C4-2B (cell line): Measurements from ENCODE around the gene DNM3.

Experiments used
- H3K27ac ChIP-seq: fragments of 450-650 bp; 2 replicates; pipeline ENCODE4 v1.5.1; 2017
- CTCF ChIP-seq: fragments of 450-650 bp; conservative IDR thresholded peaks from 2 replicates; pipeline ENCODE4 v1.5.1; 2017; ENCODE audit warnings: mild to moderate bottlenecking
- ZFX ChIP-seq: fragments of 450-650 bp; IDR thresholded peaks from 2 replicates; pipeline ENCODE4 v1.6.1; 2017

The DNM3 gene

DNA sequence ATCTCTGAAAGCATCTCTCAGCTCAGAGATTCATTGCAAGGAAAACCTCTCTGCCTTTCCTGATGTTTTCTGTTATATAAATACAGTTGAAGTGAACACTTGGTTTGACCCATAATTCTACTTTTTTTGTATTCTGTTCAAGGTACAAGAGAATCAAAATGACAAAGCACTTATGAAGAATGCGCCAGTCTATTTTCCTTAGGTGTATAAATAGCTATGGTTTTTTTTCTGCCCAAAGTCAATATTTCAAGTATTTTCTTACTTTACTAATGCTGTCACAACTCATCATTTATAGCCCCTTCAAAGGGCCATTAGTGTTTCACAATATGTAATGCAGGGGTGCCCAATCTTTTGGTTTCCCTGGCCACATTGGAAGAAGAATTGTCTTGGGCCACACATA lies 436.7 kb downstream of the DNM3 start:
- no peak for TF ChIP-seq CTCF
- TF ChIP-seq ZFX, result no peak
- no peak overlapping the region for H3K27ac ChIP-seq

DNA sequence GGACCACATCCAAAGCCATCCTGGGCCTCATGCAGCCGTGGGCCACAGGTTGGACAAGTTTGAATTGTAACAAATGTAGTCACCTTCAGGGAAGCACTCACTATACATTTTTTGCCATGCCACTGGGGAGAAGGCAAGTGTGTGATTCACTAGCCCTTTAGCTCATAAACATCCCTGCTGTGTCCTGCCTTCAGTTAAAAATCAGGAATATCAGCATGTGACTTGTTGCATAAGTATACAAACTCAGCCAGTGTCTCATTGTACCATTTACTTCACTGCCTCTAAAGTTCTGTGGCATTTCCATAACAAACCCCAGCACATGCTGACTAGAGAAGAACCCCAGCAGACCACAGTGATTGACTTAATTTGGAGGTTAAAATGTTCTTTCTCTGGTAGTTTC lies 437.2 kb downstream of the DNM3 start:
- TF ChIP-seq CTCF (no peak), ZFX (no peak)
- H3K27ac ChIP-seq, result no peak overlapping the region

DNA sequence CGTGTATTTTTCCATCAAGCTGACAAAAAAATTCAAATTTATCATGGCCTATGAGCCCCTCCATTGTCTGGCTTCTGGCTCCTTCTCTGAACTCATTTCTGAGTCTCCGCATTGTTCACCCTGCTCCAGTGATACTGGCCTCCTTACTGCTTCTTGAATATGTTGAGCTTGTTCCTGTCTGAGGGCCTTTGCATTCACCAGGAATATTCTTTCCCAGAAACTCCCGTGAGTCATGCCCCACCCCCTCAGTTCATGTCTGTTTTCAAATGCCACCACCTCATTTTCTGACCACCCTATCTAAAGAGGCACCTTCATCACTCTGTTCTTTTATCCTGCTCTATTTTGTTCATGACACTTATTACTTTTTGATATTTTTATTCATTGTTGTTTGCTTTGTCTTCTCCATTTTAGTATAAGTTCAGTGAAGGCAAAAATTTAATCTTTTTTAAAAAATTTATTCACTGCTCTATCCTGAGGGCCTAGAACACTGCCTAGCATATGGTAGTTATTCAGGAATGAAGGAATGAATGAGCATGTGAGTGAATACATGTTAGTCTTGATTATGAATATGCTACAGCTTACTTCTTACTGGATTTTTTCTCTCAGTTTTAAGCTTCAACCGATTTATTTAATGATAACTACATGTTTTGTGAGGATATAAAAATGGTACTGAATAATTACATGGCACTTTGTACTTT lies 438.8 kb downstream of the DNM3 start:
- H3K27ac ChIP-seq, result no peak overlapping the region
- no peak for TF ChIP-seq ZFX
- no peak for TF ChIP-seq CTCF

DNA sequence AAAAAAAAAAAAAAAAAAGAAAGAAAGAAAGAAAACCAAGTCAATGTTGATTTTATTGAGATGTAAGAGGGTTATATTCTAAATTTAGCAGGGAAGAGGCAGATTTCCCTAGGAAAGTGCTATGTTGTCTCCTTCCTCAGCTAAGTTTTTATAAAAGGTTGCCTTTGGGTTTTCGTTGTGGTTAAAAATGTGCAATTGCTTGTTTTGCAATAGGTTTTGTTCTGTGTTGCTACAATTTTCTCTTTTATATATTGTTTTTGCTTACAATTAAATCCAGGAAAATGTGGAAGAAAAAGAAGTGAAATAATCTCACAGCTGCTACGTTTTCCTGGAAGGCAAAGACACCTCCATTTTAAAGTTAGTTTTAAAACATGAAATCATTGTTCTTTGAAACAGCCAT lies 442.5 kb downstream of the DNM3 start:
- TF ChIP-seq CTCF, result no peak
- TF ChIP-seq ZFX, result no peak

GRCh38 chr1:172286629-172287076 lies 445.4 kb downstream of the DNM3 start:
- no peak overlapping the region for H3K27ac ChIP-seq
- TF ChIP-seq ZFX (no peak), CTCF (no peak)

More for the DNA sequence above, 442.5 kb downstream of the DNM3 start:
- H3K27ac ChIP-seq, result no peak overlapping the region

DNA sequence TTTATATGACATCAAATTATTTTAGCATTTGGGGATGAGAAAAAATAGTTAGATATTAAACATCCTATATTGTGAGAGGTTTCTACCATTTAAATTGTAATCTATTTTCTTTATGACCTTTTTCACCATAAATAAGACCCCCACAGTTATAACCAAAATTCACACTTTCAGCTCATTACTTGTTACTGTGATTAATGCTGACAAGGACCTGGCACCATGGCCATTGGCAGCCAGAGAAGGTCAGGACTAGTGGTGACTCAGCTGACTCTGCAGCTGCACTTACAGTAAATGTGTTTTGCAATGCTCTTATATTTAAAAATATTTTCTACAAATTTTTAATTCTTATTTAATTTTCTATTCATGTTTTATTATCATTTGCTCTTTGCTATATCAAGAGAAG lies 445.9 kb downstream of the DNM3 start:
- TF ChIP-seq CTCF, result no peak
- no peak for TF ChIP-seq ZFX
- H3K27ac ChIP-seq, result no peak overlapping the region

- no peak for TF ChIP-seq CTCF
- no peak for TF ChIP-seq ZFX
- no peak overlapping the region for H3K27ac ChIP-seq
Observed at GRCh38 chr1:172288581-172288980, 447.3 kb downstream of the DNM3 start.
